RPMI7951 (cell line): ENCODE measurements around the gene SETD7. TPM values are rescaled to one million over a fixed set of nuclear protein-coding genes. Genes with fewer than 3 reads are reported as not detected.
A peak's percentile ranks its signal among the peaks of the same experiment; 100 is the strongest.

Experiments used
- DNase-seq: peaks from one replicate; pipeline ENCODE4 v3.0.0-alpha.2; 2012; ENCODE audit warnings: low read depth
- total RNA-seq: library from RNA; depleted of rRNA; stranded (reverse); fragments of >200 nt; shearing (Covaris generic); gene quantifications from 2 replicates; pipeline ENCODE4 v1.2.3, GENCODE V29; 2014

SETD7 gene
- total RNA-seq, 1 experiment from 2014 or later = 23.3 TPM

- DNase-seq = peak; percentile 1
These were observed 46.1 kb downstream of the SETD7 start for GRCh38 chr4:139509727-139510410.

GRCh38 chr4:139508581-139509237 lies 47.3 kb downstream of the SETD7 start:
- DNase-seq = no peak

GRCh38 chr4:139506774-139507173 lies 49.2 kb downstream of the SETD7 start:
- no peak for DNase-seq

- no peak for DNase-seq
These were observed 52.3 kb downstream of the SETD7 start for GRCh38 chr4:139503622-139504166.

- no peak for DNase-seq
These were observed 53.8 kb downstream of the SETD7 start for GRCh38 chr4:139501927-139502899.

GRCh38 chr4:139501527-139501926 lies 54.5 kb downstream of the SETD7 start:
- DNase-seq = no peak

- DNase-seq = no peak
These were observed 54.9 kb downstream of the SETD7 start for GRCh38 chr4:139501117-139501516.

GRCh38 chr4:139499186-139499585 lies 56.8 kb downstream of the SETD7 start:
- no peak for DNase-seq

- DNase-seq = no peak
These were observed 62.8 kb downstream of the SETD7 start for GRCh38 chr4:139493176-139493575.

GRCh38 chr4:139492429-139492828 lies 63.6 kb downstream of the SETD7 start:
- DNase-seq = no peak

- no peak for DNase-seq
These were observed 66.4 kb downstream of the SETD7 start for GRCh38 chr4:139489638-139490037.

GRCh38 chr4:139488442-139488841 lies 67.6 kb downstream of the SETD7 start:
- DNase-seq = no peak

GRCh38 chr4:139484783-139485311 lies 71.2 kb downstream of the SETD7 start:
- no peak for DNase-seq

- no peak for DNase-seq
These were observed 73.0 kb downstream of the SETD7 start for GRCh38 chr4:139483000-139483399.

GRCh38 chr4:139481465-139481864 lies 74.6 kb downstream of the SETD7 start:
- DNase-seq = no peak

GRCh38 chr4:139476363-139476762 lies 79.7 kb downstream of the SETD7 start:
- DNase-seq = no peak

GRCh38 chr4:139472852-139473251 lies 83.2 kb downstream of the SETD7 start:
- no peak for DNase-seq

- no peak for DNase-seq
These were observed 84.9 kb downstream of the SETD7 start for GRCh38 chr4:139470997-139471665.

GRCh38 chr4:139470295-139470694 lies 85.7 kb downstream of the SETD7 start:
- no peak for DNase-seq

- no peak for DNase-seq
These were observed 86.2 kb downstream of the SETD7 start for GRCh38 chr4:139469869-139470268.

- DNase-seq = no peak
These were observed 86.8 kb downstream of the SETD7 start for GRCh38 chr4:139469216-139469615.
